Measurements from ENCODE around the gene GRB2.

Gene GRB2

DNA sequence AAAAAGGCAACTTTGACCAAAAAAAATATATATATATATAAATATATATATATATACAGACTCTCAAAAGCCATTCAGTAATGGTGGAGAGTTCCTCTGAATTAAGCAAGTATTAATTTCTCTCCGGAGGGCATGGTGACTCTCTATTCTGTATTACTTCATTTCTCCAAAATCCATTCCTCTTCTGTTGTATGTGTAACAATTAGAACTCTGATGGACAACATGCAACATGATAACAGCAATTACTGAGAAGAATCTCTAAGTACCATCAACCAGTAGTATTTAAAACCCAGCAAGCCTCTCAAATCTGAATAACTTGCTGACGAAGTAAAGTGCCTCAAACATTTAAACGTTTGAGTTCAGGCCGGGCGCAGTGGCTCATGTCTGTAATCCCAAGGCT is 2.3 kb downstream of the GRB2 start:
- no peaks in the 10 kb centered on the region for H3K9me3 Mint-ChIP-seq
- DNase-seq (ENCODE audit: low spot score in 2 of 2) (no peak), ATAC-seq (no peak)
- peak overlapping the region; percentile 94 for H3K27ac Mint-ChIP-seq
- peak overlapping the region; percentile 89 for H3K4me3 Mint-ChIP-seq
- peaks cover 56% of the 10 kb centered on the region for H3K36me3 Mint-ChIP-seq
- H3K4me1 Mint-ChIP-seq: peaks cover 36% of the 10 kb centered on the region

DNA sequence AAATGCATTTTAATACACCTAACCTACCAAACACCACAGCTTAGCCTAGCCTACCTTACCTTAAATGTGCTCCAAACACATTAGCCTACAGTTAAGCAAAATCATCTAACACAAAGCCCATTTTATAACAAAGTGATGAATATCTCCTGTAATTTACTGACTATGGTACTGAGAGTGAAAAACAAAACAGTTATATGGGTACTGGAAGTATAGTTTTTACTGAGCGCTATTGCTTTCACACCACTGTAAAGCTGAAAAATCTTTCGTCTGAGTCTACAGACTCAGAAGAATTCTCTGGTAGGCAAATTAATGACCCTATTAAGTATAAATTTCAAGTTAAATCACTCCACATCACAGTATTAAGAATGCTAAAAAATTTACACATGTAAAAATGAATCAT is 3.5 kb downstream of the GRB2 start:
- Mint-ChIP-seq H3K4me1 (peaks cover 44% of the 10 kb centered on the region), H3K9me3 (no peaks in the 10 kb centered on the region), H3K36me3 (peaks cover 60% of the 10 kb centered on the region), H3K4me3 (peak overlapping the region; percentile 89), H3K27ac (peak overlapping the region; percentile 14)
- ATAC-seq: peak; percentile 29
- no peak for DNase-seq (ENCODE audit: low spot score in 2 of 2)

DNA sequence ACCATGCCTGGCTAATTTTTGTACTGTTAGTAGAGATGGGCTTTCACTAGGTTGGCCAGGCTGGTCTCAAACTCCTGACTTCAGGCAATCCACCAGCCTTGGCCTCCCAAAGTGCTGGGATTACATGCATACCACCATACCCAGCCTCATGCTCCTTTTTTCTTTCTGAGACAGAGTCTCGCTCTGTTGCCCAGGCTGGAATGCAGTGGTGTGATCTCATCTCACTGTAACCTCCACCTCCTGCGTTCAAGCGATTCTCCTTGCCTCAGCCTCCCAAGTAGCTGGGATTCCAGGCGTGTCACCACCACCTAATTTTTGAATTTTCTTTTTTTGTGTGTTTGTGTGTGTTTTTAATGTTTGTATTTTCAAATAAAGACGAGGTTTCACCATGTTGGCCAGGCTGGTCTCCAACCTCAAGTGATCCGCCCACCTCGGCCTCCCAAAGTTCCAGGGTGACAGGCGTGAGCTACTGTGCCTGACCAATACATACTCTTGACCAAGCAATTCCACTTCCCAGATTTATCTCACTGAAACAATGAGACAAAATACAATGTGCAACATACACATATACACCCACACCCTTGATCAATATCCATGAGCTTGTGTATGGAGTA is 5.0 kb downstream of the GRB2 start:
- Mint-ChIP-seq H3K36me3 (peaks cover 75% of the 10 kb centered on the region), H3K27ac (no peak overlapping the region), H3K4me3 (no peak overlapping the region), H3K9me3 (no peaks in the 10 kb centered on the region), H3K4me1 (peaks cover 46% of the 10 kb centered on the region)
- DNase-seq (ENCODE audit: low spot score in 2 of 2) (no peak), ATAC-seq (no peak)

DNA sequence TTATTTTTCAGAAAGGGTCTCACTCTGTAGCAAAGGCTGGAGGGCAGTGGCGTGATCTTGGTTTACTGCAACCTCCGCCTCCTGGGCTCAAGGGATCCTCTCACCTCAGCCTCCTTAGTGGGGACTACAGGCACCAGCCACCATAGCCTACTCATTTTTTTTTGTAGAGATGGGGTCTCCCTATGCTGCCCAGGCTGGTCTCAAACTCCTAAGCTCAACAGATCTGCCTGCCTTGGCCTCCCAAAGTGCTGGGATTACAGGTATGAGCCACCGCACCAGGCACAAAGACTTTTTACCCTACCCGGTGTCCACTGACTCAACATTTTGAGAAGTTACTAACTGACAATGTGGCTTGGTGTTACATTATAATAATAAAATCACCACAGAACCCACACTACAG is 7.2 kb downstream of the GRB2 start:
- ATAC-seq (no peak), DNase-seq (ENCODE audit: low spot score in 2 of 2) (no peak)
- peaks cover 67% of the 10 kb centered on the region for H3K36me3 Mint-ChIP-seq
- peaks cover 59% of the 10 kb centered on the region for H3K4me1 Mint-ChIP-seq
- H3K27ac Mint-ChIP-seq: no peak overlapping the region
- H3K4me3 Mint-ChIP-seq: no peak overlapping the region
- no peaks in the 10 kb centered on the region for H3K9me3 Mint-ChIP-seq

DNA sequence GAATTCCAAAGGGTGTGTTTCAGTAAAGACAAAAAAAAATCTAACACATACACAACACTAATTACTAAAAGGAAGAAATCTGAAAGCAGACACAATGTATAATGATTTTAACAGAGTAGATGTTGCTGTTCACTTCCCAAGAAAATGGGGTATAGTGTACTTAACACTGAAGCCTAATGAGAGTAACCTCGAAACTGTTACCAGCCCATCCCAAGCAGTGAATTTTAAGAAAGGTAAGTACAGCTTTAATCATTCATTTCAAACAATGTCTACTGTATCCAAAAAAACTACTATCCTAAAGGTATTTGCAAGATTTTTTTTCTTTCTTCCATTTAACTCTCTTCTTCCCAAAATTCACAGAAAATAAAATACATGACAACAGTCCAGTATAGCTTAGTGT is 8.3 kb downstream of the GRB2 start:
- Mint-ChIP-seq H3K4me1 (peaks cover 62% of the 10 kb centered on the region), H3K27ac (peak overlapping the region; percentile 23), H3K36me3 (peaks cover 69% of the 10 kb centered on the region), H3K9me3 (no peaks in the 10 kb centered on the region), H3K4me3 (no peak overlapping the region)
- DNase-seq (ENCODE audit: low spot score in 2 of 2) (no peak), ATAC-seq (no peak)

DNA sequence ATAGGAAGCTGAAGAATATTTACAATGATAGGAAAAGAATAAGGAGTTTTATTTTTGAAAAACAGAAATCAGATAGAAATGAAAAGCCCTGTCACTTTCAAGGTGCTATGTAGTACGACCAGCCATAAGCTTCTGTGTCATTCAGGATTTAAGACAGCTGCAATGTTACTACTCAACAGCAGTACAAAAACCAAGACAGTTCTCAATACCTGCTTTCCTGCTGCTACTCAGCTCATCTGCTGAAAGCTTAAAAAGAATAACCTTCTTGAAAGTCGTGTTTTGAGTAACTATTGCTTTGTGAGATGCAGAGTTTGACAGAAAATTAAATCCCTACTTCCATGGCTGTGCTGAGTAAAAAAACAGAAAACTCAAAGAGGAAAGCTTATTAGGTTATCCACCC is 8.7 kb downstream of the GRB2 start:
- Mint-ChIP-seq H3K27ac (peak overlapping the region; percentile 23), H3K4me1 (peaks cover 59% of the 10 kb centered on the region), H3K36me3 (peaks cover 69% of the 10 kb centered on the region), H3K9me3 (no peaks in the 10 kb centered on the region), H3K4me3 (no peak overlapping the region)
- DNase-seq (ENCODE audit: low spot score in 2 of 2) (no peak), ATAC-seq (peak; percentile 60)

DNA sequence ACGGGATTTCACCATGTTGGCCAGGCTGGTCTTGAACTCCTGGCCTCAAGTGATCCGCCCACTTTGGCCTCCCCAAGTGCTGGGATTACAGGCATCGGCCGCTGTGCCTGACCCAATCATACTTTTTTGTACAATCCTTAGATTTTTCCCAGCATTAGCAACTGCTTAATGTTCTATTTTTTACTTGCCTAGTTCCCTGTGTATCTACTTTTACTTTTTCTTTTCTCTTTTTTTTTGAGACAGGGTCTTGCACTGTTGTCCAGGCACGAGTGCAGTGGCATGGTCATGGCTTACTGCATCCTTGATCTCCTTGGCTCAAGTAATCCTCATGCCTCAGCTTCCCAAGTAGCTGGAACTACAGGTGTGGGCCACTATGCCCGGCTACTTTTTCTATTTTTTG is 9.5 kb downstream of the GRB2 start:
- DNase-seq (ENCODE audit: low spot score in 2 of 2) (no peak), ATAC-seq (no peak)
- Mint-ChIP-seq H3K9me3 (no peaks in the 10 kb centered on the region), H3K27ac (peak overlapping the region; percentile 23), H3K36me3 (peaks cover 73% of the 10 kb centered on the region), H3K4me3 (peak overlapping the region; percentile 91), H3K4me1 (peaks cover 56% of the 10 kb centered on the region)

DNA sequence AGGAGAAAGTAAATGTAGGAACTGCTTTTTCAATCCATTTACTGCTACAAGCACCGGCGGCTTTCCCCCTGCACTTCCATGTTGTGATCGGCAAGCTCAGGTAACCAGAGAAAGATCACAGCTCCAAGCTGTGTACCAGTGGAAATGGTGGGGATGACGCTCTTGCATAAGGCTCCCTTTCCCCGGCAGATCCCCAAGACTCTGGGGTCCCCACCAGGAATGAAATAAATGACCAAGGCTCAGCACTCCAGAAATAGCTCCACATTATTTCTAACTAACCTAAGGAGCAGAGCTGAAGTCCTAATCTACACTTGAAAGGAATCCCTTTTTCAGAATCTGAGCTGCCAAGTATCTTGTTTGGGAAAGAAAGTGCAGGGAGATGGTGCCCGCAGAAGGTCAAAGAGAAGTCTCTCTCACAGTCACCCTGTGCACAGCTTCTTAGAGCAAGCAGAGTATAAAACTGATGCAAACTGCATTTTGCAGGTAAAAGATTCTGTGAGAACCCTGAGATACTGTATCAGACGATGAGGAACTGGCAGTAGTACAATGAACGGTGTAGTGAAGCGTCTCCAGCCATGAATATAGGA is 11.1 kb downstream of the GRB2 start:
- peaks cover 74% of the 10 kb centered on the region for H3K36me3 Mint-ChIP-seq
- H3K27ac Mint-ChIP-seq: peak overlapping the region; percentile 89
- H3K4me3 Mint-ChIP-seq: peak overlapping the region; percentile 91
- DNase-seq (ENCODE audit: low spot score in 2 of 2) (no peak), ATAC-seq (peak; percentile 23)
- H3K4me1 Mint-ChIP-seq: peaks cover 62% of the 10 kb centered on the region
- H3K9me3 Mint-ChIP-seq: no peaks in the 10 kb centered on the region

DNA sequence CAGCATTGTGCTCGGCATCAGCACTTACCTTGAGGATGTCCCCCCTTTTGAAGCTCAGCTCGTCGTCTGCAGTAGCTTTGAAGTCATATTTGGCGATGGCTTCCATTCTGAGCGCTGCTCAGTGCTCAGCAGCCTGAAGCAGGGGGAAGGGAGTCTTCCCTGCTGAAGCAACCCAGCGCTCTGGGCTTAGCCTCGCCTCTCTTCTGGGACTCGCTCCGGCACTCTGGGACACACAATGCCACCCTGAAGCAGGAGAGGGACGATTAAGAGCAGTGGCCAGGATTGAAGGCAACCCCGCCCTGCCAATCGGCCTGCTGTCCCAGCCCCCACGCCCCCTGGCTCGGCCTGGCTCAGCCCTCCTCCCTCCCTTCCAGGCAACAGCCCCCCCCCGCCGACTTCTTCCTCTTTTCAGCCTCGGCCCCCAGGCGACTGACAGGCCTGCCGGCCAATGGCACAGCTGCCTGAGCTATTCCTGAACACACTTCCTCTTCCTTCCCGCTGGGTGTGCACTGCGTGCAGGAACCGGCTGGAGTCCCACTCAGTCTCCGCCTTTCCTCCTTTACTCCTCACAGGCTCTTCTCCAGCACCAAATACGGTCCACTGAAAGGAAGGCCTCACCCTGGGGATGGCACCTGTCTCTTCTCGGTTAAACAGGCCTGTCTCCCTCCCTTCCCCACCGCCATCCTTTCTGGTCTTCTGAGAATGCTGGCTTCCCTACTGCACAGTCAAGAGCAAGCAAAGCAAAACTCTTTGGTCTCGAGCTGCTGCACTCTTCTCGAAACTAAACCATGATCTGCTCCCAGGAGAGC is 11.8 kb downstream of the GRB2 start:
- peaks cover 80% of the 10 kb centered on the region for H3K36me3 Mint-ChIP-seq
- peak; percentile 60 to 84 for DNase-seq (ENCODE audit: low spot score in 2 of 2)

DNA sequence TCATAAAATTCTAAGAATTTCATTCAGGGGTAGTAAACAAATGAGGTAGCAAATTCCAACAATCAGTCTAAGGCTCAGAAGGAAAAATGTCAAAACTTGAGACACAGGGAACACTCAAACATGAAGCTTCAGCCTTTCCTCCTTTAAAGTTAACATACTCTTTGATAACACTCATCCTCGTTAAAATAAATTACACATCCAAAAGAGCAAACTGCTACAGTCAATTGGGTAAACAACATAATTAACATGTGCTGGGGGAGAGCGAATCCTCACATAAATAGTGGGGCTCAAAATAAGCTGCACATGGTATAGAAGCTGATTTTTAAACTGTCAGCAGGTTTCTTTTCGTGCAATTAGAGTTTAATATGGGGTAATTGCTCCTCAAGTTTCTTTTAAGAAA is 12.9 kb downstream of the GRB2 start:
- Mint-ChIP-seq H3K36me3 (peaks cover 84% of the 10 kb centered on the region), H3K27ac (peak overlapping the region; percentile 89), H3K4me3 (peak overlapping the region; percentile 91), H3K4me1 (peaks cover 68% of the 10 kb centered on the region), H3K9me3 (no peaks in the 10 kb centered on the region)
- DNase-seq (ENCODE audit: low spot score in 2 of 2) (no peak), ATAC-seq (no peak)

More for the DNA sequence above, 11.8 kb downstream of the GRB2 start:
- ATAC-seq: peak; percentile 92
- H3K9me3 Mint-ChIP-seq: no peaks in the 10 kb centered on the region
- peak overlapping the region; percentile 91 for H3K4me3 Mint-ChIP-seq
- H3K4me1 Mint-ChIP-seq: peaks cover 69% of the 10 kb centered on the region
- H3K27ac Mint-ChIP-seq: peak overlapping the region; percentile 89

DNA sequence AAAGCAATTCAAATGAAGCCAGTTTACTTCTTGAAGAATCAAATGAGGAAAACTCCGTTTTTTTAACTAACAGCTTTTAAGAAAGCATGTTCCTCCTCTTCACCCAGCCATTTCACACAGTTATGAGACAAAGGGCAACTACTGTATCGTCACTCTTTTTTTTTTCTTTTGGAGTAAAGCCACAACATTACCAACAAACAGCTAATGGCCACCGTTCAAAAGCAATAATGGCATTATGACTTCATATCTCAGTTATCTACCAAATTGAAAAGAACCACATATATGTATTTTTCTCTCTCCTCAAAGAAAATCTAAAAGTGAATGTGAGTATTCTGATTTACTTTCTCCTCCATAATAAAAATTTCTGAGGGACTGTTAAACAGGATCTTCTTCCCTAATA is 14.5 kb downstream of the GRB2 start:
- no peak overlapping the region for H3K4me3 Mint-ChIP-seq
- H3K36me3 Mint-ChIP-seq: peaks cover 91% of the 10 kb centered on the region
- H3K27ac Mint-ChIP-seq: no peak overlapping the region
- DNase-seq (ENCODE audit: low spot score in 2 of 2): no peak
- H3K4me1 Mint-ChIP-seq: peaks cover 63% of the 10 kb centered on the region
- no peaks in the 10 kb centered on the region for H3K9me3 Mint-ChIP-seq
- no peak for ATAC-seq

DNA sequence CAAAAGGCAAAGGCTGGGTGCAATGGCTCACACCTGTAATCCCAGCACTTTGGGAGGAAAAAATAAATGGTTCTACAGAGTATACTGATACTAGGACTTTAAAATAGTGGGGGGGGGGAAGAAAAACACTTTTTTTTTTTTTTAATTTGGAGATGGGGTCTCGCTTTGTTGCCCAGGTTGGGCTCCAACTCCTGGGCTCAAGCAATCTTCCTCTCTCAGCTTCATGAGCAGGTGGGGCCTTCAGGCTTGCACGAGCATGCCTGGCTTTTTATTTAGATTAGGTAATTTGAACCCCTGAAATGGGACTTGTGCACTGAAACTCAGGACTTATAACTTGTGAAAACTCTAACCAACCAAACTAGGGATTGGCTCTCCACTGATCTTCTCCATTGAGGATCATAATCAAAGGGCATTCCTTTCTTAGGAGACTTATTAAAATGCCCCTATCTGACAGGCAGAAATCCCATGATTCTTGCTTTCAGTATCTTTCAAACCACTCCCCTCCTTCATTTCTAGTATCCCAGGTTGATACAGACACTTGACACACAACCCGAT is 16.9 kb downstream of the GRB2 start:
- no peak overlapping the region for H3K27ac Mint-ChIP-seq
- no peak overlapping the region for H3K4me3 Mint-ChIP-seq
- DNase-seq (ENCODE audit: low spot score in 2 of 2) (no peak), ATAC-seq (no peak)
- peaks cover 89% of the 10 kb centered on the region for H3K36me3 Mint-ChIP-seq
- H3K9me3 Mint-ChIP-seq: no peaks in the 10 kb centered on the region
- peaks cover 39% of the 10 kb centered on the region for H3K4me1 Mint-ChIP-seq

DNA sequence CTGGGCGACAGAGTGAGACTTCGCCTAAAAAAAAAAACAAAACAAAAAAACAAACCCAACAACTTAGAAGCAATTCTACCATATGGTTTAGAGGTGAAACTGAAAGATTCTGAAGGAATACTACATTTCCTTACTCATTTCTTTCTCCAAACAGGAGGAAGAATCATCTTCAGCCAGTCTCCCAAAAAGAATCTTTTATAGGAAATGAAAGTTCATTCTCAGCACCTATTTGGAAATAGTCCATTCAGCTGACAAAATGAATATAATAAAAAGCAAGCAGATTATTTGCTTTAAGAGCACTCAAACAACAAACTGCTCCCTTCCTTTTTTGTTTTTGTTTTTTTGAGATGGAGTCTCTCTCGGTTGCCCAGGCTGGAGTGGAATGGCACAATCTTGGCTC is 17.7 kb downstream of the GRB2 start:
- H3K36me3 Mint-ChIP-seq: peaks cover 81% of the 10 kb centered on the region
- peaks cover 32% of the 10 kb centered on the region for H3K4me1 Mint-ChIP-seq
- ATAC-seq: no peak
- no peaks in the 10 kb centered on the region for H3K9me3 Mint-ChIP-seq
- no peak for DNase-seq (ENCODE audit: low spot score in 2 of 2)
- no peak overlapping the region for H3K4me3 Mint-ChIP-seq
- no peak overlapping the region for H3K27ac Mint-ChIP-seq

DNA sequence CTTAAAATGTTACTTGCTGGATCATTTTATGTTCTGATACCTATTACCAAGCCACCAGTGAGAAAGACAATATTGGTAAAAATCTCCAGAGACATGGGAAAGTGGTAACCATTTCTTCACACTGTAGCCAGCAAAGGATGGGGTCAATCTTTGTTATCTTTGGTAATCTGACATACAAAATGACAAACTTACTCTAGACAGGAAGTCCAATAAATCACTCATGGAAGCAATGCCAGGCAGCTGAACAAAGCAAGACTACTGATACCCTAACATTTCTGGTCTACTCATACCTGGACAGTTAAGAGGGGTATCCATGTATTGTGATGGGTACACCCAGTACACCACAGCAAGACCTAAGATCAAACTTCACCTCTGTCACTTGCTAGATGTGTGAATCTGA is 19.0 kb downstream of the GRB2 start:
- DNase-seq (ENCODE audit: low spot score in 2 of 2) (no peak), ATAC-seq (no peak)
- no peaks in the 10 kb centered on the region for H3K9me3 Mint-ChIP-seq
- peaks cover 67% of the 10 kb centered on the region for H3K36me3 Mint-ChIP-seq
- H3K4me1 Mint-ChIP-seq: peaks cover 26% of the 10 kb centered on the region
- H3K4me3 Mint-ChIP-seq: no peak overlapping the region
- peak overlapping the region; percentile 17 for H3K27ac Mint-ChIP-seq

DNA sequence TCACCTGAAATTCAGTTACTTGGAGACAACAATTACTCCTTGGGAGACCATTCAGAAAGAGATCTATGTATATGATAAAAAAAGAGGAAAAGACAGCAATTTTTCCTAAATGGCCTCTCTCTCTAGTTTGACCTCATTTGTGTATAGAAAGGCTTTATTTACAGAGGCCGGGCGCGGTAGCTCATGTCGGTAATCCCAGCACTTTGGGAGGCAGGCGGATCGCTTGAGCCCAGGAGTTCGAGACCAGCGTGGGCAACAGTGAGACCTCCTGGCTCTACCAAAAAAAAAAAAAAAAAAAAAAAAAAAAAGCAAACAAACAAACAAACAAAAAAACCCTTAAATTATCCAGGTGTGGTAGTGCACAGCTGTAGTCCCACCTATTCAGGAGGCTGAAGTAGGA is 20.7 kb downstream of the GRB2 start:
- peaks cover 26% of the 10 kb centered on the region for H3K4me1 Mint-ChIP-seq
- no peak overlapping the region for H3K27ac Mint-ChIP-seq
- H3K9me3 Mint-ChIP-seq: no peaks in the 10 kb centered on the region
- DNase-seq (ENCODE audit: low spot score in 2 of 2): no peak
- no peak overlapping the region for H3K4me3 Mint-ChIP-seq
- H3K36me3 Mint-ChIP-seq: peaks cover 50% of the 10 kb centered on the region
- no peak for ATAC-seq

DNA sequence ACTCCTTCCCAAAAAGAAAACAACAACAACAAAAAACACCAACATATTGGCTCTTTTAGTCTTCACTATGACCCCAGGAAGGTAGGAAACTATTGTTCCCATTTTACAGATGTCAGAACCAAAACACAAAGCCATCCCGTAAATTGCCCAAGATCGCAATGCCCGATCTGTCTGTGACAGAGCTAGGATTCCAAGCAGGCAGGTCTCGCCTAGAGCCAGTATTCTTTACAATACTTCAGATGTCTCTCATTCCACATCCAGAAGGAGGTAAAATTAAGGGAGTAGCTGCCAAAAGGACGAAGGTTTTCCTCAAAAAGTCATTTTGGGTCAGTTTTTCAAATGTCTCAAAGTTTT is 21.7 kb downstream of the GRB2 start:
- Mint-ChIP-seq H3K27ac (no peak overlapping the region), H3K36me3 (peaks cover 41% of the 10 kb centered on the region), H3K4me1 (peaks cover 20% of the 10 kb centered on the region), H3K4me3 (no peak overlapping the region), H3K9me3 (no peaks in the 10 kb centered on the region)
- no peak for ATAC-seq
- DNase-seq (ENCODE audit: low spot score in 2 of 2): no peak

Measured in stimulated activated effector memory CD8-positive, alpha-beta T cell treated with anti-CD3 and anti-CD28 coated beads, Interleukin-12 subunit alpha, Interleukin-12 subunit beta, amount 100 ng/mL, for 72 hours (primary cell).